ENCODE data around the gene LBH. TPM values are rescaled to one million over a fixed set of nuclear protein-coding genes. Genes with fewer than 3 reads are reported as not detected.

The LBH gene
- total and polyA plus RNA-seq, 10 donors: 48.7 to 178 (median 116) TPM

DNA sequence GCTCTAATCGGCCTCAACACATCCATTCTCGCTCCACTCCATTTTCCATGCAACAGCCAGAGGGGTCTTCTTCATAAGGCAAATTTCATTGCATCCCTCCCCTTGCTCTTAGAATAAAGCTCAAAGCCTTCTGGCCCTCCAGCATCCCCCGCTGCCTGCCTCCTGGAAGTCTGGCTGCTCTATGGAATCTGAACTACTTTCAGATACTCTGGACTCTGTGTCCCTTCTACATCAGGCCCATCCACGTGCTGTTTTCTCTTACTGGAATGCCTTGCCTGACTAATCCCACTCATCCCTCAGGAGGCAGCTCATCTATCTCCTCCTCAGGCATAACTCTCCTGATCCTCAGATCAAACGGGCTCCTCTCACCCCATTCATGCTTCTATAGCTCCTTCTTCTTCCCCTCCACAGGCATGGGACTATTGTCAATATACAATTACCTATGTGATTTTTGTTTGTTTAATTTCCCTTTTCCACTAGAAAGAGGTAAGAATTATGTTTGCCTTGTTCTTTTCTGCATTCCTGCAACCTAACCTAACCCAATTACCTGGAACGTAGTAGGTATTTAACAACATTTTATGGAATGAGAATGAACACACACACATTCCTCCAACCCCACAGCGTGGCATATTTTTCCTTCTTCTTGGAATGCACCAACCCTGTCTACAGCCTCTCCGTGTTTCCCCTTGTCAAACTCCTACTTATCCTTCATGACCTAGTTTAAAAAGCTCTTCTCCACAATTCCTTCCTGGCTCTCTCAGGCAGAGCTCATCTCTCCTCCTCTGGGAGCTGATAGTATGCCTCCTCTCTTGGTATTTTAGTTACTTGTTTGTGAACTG, 49.5 kb downstream of the LBH start:
- no peak for DNase-seq
- intact Hi-C loops (cut with DNase I; ENCODE audit: low total_unique reads): no loop called here
- 85 to 95% (median 90%) methylated on average over 8 of the region's 8 CpGs for WGBS, 5 donors
- no peaks in the 10 kb centered on the region for H3K36me3 ChIP-seq
- H3K4me1 ChIP-seq: peaks cover 8 to 75% (median 33%) of the 10 kb centered on the region in 6 donors
- TF ChIP-seq POLR2AphosphoS5 (IDR thresholded peaks at IDR 0.05) (no peak), POLR2A (IDR thresholded peaks at IDR 0.05) (no peak)
- TF ChIP-seq, protein P1, sequence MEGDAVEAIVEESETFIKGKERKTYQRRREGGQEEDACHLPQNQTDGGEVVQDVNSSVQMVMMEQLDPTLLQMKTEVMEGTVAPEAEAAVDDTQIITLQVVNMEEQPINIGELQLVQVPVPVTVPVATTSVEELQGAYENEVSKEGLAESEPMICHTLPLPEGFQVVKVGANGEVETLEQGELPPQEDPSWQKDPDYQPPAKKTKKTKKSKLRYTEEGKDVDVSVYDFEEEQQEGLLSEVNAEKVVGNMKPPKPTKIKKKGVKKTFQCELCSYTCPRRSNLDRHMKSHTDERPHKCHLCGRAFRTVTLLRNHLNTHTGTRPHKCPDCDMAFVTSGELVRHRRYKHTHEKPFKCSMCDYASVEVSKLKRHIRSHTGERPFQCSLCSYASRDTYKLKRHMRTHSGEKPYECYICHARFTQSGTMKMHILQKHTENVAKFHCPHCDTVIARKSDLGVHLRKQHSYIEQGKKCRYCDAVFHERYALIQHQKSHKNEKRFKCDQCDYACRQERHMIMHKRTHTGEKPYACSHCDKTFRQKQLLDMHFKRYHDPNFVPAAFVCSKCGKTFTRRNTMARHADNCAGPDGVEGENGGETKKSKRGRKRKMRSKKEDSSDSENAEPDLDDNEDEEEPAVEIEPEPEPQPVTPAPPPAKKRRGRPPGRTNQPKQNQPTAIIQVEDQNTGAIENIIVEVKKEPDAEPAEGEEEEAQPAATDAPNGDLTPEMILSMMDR (IDR thresholded peaks at IDR 0.05 in 8 of 11, conservative IDR thresholded peaks at IDR 0.05 in 3 of 11): no peak
- H3K27ac ChIP-seq: peak overlapping the region in 4 of 8 donors; percentile 47 to 79 (median 60)
- H3K4me3 ChIP-seq: no peak overlapping the region
- no peaks in the 10 kb centered on the region for H3K9me3 ChIP-seq
- H3K27me3 ChIP-seq (replicated peaks in 1 of 7): no peaks in the 10 kb centered on the region

DNA sequence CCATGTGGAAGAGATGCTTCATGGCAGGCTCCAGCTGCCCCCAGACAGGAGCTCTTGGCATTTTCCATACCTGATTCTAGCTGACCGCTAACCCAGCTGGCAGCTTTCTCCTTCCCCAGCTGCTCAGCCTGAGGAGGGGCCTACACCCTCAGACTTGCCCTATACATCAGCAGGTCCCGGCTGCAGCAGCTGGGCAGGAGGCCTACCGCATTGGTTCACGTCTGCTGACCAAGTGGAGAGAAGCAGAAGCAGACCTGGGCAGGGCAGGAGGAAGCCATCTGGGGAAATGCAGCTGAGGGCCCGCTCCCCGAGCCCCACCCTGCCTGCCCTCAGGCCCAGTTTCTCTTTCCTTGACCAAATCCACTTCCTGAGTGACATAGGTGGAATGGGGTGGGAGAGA, 50.7 kb downstream of the LBH start:
- no peaks in the 10 kb centered on the region for H3K27me3 ChIP-seq (replicated peaks in 1 of 7)
- H3K27ac ChIP-seq: peak overlapping the region in 6 of 8 donors; percentile 20 to 79 (median 52)
- WGBS, 5 donors: 60 to 87% (median 73%) methylated on average over 6 of the region's 6 CpGs
- intact Hi-C loops (cut with DNase I; ENCODE audit: low total_unique reads): no loop called here
- DNase-seq: peak; percentile 93
- no peak for TF ChIP-seq POLR2A (IDR thresholded peaks at IDR 0.05)
- TF ChIP-seq POLR2AphosphoS5 (IDR thresholded peaks at IDR 0.05): peak; percentile 79 to 87 (median 80)
- TF ChIP-seq, protein P1 (IDR thresholded peaks at IDR 0.05 in 8 of 11, conservative IDR thresholded peaks at IDR 0.05 in 3 of 11): no peak
- no peak overlapping the region for H3K4me3 ChIP-seq
- peaks cover 1 to 72% (median 32%) of the 10 kb centered on the region in 6 donors for H3K4me1 ChIP-seq
- no peaks in the 10 kb centered on the region for H3K9me3 ChIP-seq
- H3K36me3 ChIP-seq: no peaks in the 10 kb centered on the region

DNA sequence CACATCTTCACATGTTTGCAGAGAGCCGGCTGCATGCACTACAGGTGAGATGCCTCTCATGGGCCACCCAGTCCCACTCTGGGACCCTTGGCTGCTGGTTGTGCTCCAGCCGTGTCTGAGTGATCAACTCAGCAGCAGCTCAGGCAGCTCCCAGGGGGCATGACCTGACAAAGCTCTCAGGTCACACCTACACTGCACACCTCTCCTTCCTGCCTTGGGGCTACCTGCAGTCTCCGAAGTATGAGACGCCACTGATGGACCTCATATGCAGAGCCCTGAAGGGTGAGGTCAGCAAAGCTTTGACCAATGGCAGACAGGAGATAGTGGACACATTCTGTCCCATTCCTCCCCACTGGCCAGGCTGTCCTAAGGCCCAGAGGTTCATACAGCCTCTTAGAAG, 51.4 kb downstream of the LBH start:
- no peaks in the 10 kb centered on the region for H3K9me3 ChIP-seq
- no peaks in the 10 kb centered on the region for H3K36me3 ChIP-seq
- peaks cover 8 to 75% (median 38%) of the 10 kb centered on the region in 6 donors for H3K4me1 ChIP-seq
- DNase-seq: peak; percentile 77
- 66 to 95% (median 84%) methylated on average over 2 to 4 of the region's 4 CpGs for WGBS, 5 donors
- TF ChIP-seq, protein P1 (IDR thresholded peaks at IDR 0.05 in 8 of 11, conservative IDR thresholded peaks at IDR 0.05 in 3 of 11): no peak
- TF ChIP-seq POLR2AphosphoS5 (IDR thresholded peaks at IDR 0.05) (no peak), POLR2A (IDR thresholded peaks at IDR 0.05) (no peak)
- peak overlapping the region in 4 of 8 donors; percentile 47 to 79 (median 60) for H3K27ac ChIP-seq
- H3K4me3 ChIP-seq: no peak overlapping the region
- no peaks in the 10 kb centered on the region for H3K27me3 ChIP-seq (replicated peaks in 1 of 7)
- intact Hi-C loops (cut with DNase I; ENCODE audit: low total_unique reads): no loop called here

DNA sequence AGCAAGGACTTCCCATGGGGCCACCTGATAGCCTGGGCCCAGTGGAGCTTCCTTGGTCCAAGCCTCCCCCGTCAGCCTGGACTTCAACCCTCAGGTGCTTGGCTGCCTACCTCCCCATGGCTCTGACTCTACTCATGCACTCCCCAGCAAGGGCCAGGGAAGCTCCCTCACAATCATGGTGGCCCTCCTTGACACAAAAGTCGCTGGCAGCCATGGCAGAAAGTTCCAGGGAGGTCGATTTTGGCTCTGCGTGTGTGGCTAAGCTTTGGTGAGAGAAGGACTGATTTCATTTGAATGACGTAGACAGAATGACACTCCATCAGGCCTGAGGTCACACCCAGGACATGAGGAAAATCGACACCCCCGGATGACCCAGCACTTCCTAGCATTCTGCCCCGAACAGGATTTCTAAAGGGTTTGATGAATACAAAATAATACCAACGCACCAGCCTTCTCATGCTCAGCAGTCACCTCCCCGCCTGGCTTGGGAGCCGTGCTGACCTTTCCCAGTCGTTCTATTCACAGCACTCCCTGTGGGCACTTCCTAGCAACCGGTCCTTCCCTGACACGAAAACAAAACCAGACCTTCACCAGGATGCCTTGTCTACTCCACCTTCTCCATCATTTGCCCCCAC, 52.7 kb downstream of the LBH start:
- peaks cover 20 to 82% (median 51%) of the 10 kb centered on the region in 6 donors for H3K4me1 ChIP-seq
- peak overlapping the region in 5 of 8 donors; percentile 2 to 79 (median 45) for H3K27ac ChIP-seq
- H3K36me3 ChIP-seq: no peaks in the 10 kb centered on the region
- DNase-seq: no peak
- intact Hi-C loops (cut with DNase I; ENCODE audit: low total_unique reads): no loop called here
- 79 to 89% (median 81%) methylated on average over 14 of the region's 14 CpGs for WGBS, 5 donors
- H3K9me3 ChIP-seq: no peaks in the 10 kb centered on the region
- no peaks in the 10 kb centered on the region for H3K27me3 ChIP-seq (replicated peaks in 1 of 7)
- no peak for TF ChIP-seq POLR2AphosphoS5 (IDR thresholded peaks at IDR 0.05)
- TF ChIP-seq, protein P1 (IDR thresholded peaks at IDR 0.05 in 8 of 11, conservative IDR thresholded peaks at IDR 0.05 in 3 of 11): no peak
- TF ChIP-seq POLR2A (IDR thresholded peaks at IDR 0.05): no peak
- no peak overlapping the region for H3K4me3 ChIP-seq
